ENCODE measurements around the gene ATP6V0A4. TPM values are rescaled to one million over a fixed set of nuclear protein-coding genes. Genes with fewer than 3 reads are reported as not detected.

The ATP6V0A4 gene
- total and polyA plus RNA-seq, 2 experiments from 2014 or later = not detected

GRCh38 chr7:138785587-138786437, 12.2 kb downstream of the ATP6V0A4 start:
- peak in 1 of 2 donors; percentile 50 for DNase-seq (ENCODE audit: low read depth in 1 of 2, low spot score in 1 of 2)
- Histone ChIP-seq H3K4me1 (ENCODE audit: low read depth) (no peaks in the 10 kb centered on the region), H3K27me3 (no peaks in the 10 kb centered on the region), H3K9me3 (ENCODE audit: low read depth) (no peaks in the 10 kb centered on the region), H3K27ac (no peak overlapping the region), H3K4me3 (no peak overlapping the region), H3K36me3 (no peaks in the 10 kb centered on the region)
- no peak for TF ChIP-seq CTCF (IDR thresholded peaks at IDR 0.05; ENCODE audit: low read depth, low read length)

GRCh38 chr7:138784692-138785091, 13.3 kb downstream of the ATP6V0A4 start:
- Histone ChIP-seq H3K36me3 (no peaks in the 10 kb centered on the region), H3K9me3 (ENCODE audit: low read depth) (no peaks in the 10 kb centered on the region), H3K4me3 (no peak overlapping the region), H3K27me3 (no peaks in the 10 kb centered on the region), H3K4me1 (ENCODE audit: low read depth) (no peaks in the 10 kb centered on the region), H3K27ac (no peak overlapping the region)
- peak in 1 of 2 donors; percentile 2 for DNase-seq (ENCODE audit: low read depth in 1 of 2, low spot score in 1 of 2)
- no peak for TF ChIP-seq CTCF (IDR thresholded peaks at IDR 0.05; ENCODE audit: low read depth, low read length)

- Histone ChIP-seq H3K36me3 (no peaks in the 10 kb centered on the region), H3K9me3 (ENCODE audit: low read depth) (no peaks in the 10 kb centered on the region), H3K4me3 (no peak overlapping the region), H3K27ac (no peak overlapping the region), H3K27me3 (no peaks in the 10 kb centered on the region), H3K4me1 (ENCODE audit: low read depth) (no peaks in the 10 kb centered on the region)
- no peak for TF ChIP-seq CTCF (IDR thresholded peaks at IDR 0.05; ENCODE audit: low read depth, low read length)
- no peak for DNase-seq (ENCODE audit: low read depth in 1 of 2, low spot score in 1 of 2)
Observed at GRCh38 chr7:138781004-138781403, 17.0 kb downstream of the ATP6V0A4 start.

GRCh38 chr7:138776166-138776833, 21.7 kb downstream of the ATP6V0A4 start:
- no peaks in the 10 kb centered on the region for H3K4me1 ChIP-seq (ENCODE audit: low read depth)
- H3K27ac ChIP-seq = no peak overlapping the region
- H3K27me3 ChIP-seq = no peaks in the 10 kb centered on the region
- no peak for DNase-seq (ENCODE audit: low read depth in 1 of 2, low spot score in 1 of 2)
- TF ChIP-seq CTCF (IDR thresholded peaks at IDR 0.05; ENCODE audit: low read depth, low read length) = no peak
- H3K4me3 ChIP-seq = no peak overlapping the region
- no peaks in the 10 kb centered on the region for H3K36me3 ChIP-seq
- no peaks in the 10 kb centered on the region for H3K9me3 ChIP-seq (ENCODE audit: low read depth)

GRCh38 chr7:138773817-138774216, 24.2 kb downstream of the ATP6V0A4 start:
- TF ChIP-seq CTCF (IDR thresholded peaks at IDR 0.05; ENCODE audit: low read depth, low read length) = no peak
- H3K4me1 ChIP-seq (ENCODE audit: low read depth) = no peaks in the 10 kb centered on the region
- no peak for DNase-seq (ENCODE audit: low read depth in 1 of 2, low spot score in 1 of 2)
- no peaks in the 10 kb centered on the region for H3K9me3 ChIP-seq (ENCODE audit: low read depth)
- no peaks in the 10 kb centered on the region for H3K36me3 ChIP-seq
- H3K4me3 ChIP-seq = no peak overlapping the region
- no peak overlapping the region for H3K27ac ChIP-seq
- H3K27me3 ChIP-seq = no peaks in the 10 kb centered on the region
